A204.1 (cell line): ENCODE results near the gene RSAD1.

Source experiments
- FAIRE-seq: peaks from 2 replicates; lab custom pipeline; 2012; peaks lifted over from hg19 to GRCh38; lab: Jason Lieb, UNC

Gene RSAD1

GRCh38 chr17:50458270-50458669 is 20.4 kb upstream of the RSAD1 start:
- FAIRE-seq: no peak

GRCh38 chr17:50458701-50459676 is 19.7 kb upstream of the RSAD1 start:
- FAIRE-seq: no peak

DNA sequence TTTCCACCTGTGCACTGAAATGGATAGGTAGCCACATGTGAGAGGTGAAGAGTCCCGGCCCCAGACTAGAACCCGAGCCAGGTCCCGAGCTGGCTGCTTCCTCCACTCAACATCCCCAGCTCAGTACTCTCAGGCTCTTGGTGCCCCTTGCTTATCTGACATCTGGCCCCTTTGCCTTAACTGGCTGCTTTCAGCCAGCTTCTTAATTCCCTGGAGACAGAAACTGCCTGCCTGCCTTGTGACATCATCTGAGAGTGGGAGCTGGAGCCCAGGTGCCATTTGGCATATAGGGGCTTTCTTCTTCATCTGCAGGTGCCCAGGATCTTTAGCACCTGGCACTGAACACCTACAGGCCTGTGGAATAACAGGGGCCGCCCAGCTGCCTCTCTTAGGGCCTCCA is 18.9 kb upstream of the RSAD1 start:
- FAIRE-seq: no peak

- no peak for FAIRE-seq
Observed at GRCh38 chr17:50460831-50461526, 17.7 kb upstream of the RSAD1 start.

DNA sequence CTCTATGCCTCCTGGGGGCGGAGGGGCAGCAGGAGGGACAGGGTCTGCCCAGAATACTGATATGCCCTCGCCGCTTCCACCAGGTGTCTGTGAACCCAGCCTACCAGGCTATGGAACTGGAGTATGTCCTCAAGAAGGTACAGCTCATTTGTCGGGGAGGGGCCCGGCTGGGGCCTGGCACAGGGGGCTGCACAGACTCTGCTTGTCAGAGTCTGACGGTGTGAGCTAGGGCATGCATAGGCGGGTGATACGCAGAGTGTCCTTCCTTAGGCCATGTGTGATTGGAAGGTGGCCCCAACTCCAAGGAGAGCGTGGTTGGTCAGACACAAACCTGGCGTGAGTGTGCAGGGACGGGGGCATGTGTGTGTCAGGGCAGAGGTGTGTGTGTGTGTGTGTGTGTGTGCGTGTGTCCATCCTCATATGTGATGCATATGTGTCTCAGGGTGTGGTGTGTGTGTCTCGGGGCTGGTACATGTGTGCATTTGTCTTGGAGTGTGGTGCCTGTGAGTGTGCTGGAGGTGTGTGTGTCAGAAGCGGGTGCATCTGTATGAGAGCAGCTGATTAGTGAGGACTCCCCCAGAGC is 17.0 kb upstream of the RSAD1 start:
- no peak for FAIRE-seq

GRCh38 chr17:50462446-50462845 is 16.2 kb upstream of the RSAD1 start:
- FAIRE-seq: no peak

DNA sequence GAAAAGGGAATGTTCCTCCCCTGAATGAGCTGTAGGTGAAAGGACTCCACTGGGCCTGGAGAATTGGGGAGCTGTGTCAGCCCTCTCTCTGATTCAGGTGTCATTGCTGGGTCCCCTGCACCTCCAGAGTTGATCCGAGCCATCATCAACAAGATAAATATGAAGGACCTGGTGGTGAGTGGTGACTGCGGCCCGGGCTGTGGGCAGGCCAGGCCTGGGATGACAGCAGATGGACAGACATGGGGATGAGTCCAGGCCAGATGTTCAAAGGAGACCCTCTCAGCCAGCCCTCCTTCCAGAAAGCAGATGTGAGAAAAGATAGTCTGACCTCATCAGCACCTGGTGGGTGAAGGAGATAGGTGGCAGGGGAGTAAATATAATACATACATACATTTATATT is 14.5 kb upstream of the RSAD1 start:
- no peak for FAIRE-seq

DNA sequence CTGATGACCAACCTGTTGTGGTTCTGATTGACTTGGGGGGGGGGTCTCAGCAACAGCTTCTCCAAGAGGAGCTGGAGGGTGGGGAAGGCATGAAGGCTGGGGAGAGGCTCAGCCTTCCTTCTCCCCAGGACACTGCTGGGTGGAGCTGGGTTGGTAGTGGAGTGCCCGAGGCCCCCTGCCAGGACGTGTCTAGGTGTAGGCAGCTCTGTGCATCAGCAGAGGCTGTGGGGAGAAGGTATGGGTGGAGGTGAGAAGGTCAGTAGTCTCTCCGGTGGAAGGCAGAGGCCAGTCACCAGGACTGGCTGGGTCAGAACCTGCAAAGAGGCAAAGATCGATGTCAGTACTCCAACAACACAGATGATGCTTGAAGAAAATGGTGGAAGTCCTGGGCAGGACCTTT is 13.9 kb upstream of the RSAD1 start:
- FAIRE-seq: no peak

- FAIRE-seq: no peak
Observed at GRCh38 chr17:50465171-50465570, 13.5 kb upstream of the RSAD1 start.

DNA sequence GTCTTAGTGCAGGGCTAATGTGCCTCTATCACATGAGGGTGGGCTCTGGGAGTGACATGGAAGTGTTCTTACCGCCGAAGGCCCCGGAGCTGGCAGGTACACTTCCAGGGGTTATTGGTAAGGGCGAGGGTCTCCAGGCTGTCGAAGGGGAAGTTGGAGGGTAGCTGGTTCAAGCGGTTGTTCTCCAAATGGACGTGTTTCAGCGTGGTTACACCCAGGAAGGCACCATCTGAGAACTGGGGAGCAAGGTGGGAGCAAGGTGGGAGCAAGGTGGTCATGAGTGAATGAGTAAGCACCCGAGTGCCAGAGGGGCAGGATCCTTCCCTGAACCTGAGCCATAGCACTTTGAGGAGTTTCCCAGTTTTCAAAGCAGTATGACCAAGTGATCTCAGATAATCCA is 13.0 kb upstream of the RSAD1 start:
- FAIRE-seq: no peak

DNA sequence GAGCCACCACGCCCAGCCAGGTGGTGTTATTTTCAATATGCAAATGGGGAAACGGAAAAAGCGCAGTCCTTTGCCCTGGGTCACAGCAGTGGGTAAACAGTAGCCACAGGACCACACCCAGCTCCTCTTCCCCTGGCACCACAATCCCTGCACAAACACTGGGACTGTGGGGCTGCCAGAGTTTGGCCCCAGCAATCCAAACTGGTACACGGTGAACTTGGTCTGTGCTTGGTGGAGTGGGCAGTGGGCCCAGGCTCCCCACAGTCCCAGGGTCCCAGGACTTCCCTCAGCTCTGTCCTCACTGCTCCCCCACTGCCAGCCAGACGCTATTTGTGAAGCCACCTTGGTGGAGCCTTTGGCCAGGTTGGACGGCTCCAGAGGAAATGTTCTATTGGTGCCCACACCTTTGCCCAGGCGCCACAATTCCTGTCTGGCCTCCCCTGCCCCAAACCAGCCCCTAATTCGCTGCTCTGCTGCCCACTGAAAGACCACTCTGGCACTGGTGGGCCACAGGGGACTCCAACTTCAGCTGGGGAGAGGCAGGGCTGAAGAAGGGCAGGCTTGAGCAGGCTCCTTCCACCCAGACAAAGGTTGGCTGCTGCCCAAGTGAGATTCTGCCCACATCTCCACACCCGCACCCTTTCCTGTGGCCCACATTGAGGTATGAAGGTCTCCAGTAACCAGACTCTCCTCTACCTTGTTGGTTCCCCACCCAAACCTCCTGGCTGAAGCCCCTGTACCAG is 12.1 kb upstream of the RSAD1 start:
- FAIRE-seq: no peak

DNA sequence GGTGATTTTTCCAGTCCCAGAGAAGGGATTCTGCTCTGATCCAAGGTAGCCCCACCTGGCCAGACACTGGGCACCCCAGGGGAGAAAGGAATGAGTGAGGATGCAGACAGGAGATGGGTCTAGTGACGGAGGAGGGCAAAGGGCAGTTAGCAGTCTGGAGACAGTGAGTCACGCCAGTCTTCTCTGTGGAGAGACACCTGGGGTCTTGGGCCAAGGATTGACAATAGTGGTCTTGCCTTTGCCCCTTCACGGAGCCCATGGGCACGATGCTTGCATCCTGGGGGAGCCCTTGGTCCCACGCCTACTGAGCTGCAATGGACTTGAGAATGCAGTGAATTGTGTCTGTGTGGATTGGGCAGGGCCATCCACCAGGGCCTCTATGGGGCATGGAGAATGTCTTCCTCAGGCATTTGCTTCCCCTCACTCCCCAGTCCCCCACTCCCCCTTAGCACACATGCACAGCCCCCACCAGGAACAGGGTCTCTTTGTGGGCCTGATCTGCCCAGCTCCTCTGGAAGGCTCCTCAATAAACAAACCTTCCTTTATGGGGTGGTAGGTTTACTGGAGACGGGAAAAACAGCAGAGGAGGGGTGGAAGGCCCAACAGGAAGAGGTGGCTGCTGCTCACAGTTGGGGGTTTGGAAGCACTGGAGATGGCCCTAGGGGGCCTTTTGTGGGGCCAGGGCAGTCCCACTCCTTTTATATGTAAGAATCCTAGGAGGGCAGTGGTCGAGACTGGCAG is 11.4 kb upstream of the RSAD1 start:
- no peak for FAIRE-seq

- FAIRE-seq: no peak
Observed at GRCh38 chr17:50467855-50468303, 10.8 kb upstream of the RSAD1 start.

- no peak for FAIRE-seq
Observed at GRCh38 chr17:50468304-50469207, 10.1 kb upstream of the RSAD1 start, which contains the start of gene CHAD. Gene CHAD (minus strand): TSS chr17:50468880. CDS start chr17:50468813, 67 bp downstream.

DNA sequence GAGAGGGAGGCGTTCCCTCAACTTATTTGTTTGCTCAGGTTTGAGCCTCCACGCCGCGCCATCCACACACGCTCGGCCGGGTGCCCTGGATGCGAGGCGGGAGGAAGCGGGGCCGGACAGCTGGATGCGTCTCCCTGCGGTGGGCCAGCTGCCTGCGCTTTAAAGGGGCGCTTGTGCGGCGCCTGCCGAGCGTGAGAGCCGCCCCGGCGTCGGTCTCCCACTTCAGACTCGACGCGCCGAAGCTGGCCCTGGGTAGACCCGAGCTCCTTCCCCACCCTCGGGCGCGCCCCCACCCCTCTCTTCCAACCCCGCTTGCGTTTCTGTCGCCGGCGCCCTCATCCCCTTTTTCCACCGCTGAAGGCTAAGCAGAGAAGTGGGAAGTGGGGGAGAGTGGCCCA is 9.5 kb upstream of the RSAD1 start:
- no peak for FAIRE-seq

DNA sequence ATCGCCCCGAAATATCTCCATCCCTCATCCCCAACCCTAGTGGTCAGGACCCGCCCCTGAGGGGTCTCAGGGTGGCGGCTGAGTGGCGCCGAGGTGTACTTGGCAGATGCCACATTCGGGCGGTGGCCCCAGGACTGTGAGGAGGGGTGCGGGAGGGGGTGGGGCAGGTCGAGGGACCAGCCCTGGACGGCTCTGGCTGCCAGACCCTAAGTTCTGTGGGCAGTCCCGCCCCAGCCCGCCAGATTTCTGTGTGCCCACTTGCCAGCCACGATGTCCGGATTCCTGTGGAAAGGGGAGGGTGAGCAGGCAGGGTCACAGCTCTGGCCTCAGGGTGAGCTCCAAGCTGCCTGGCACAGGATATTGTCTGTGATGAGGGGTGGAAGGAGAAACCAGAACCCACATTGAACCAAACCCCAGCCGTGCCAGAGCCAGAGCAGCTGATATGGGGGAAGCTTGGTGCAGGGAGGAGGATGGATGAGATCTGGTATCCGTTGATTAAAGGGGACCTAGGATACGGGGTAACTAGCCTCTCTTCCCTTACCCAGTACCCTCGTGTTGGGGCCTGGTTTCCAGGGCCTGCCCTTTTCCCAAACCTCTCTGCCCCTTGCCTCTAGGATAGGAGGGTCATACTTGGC is 8.9 kb upstream of the RSAD1 start:
- FAIRE-seq: no peak

- no peak for FAIRE-seq
Observed at GRCh38 chr17:50470426-50470825, 8.2 kb upstream of the RSAD1 start.

- FAIRE-seq: no peak
Observed at GRCh38 chr17:50471009-50471905, 7.4 kb upstream of the RSAD1 start.

- no peak for FAIRE-seq
Observed at GRCh38 chr17:50472286-50472685, 6.4 kb upstream of the RSAD1 start.
